GM19467 (cell line): Measurements from ENCODE around the gene KIF5C.
"Not testable (repeated sequence)": the region's sequence is repeated elsewhere in the genome, so short reads cannot be mapped to it uniquely, and the experiment has no call there.

Source experiments
- ATAC-seq: cut with Tn5 transposase; IDR thresholded peaks from one replicate; pipeline ENCODE4 v1.9.1; 2021; ENCODE audit warnings: mild to moderate bottlenecking, moderate library complexity; ENCODE audit not compliant: unreplicated experiment

The KIF5C gene

DNA sequence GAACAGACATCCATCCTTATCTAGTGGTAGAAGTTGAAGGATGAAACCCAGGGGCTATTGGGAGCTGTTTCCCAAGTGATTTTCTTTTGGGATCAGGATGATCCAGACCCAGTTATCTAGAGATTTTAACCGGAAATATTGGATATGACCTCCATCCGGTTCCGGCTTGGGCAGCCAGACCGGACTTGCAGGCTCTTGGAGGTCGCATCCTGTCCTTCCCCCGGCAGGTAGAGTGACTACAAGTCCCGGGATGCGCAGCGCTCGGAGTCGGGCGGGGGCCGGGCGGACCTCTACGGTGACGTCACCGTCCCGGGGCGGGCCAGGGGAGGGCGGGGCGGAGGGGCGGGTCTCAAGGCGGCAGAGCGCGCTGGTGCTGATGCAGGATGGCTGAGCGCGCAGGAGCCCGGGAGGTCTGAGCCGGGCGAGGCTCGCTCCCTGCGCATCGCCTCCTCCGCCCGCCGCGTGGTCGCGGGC lies at the start of gene KIF5C:
Gene KIF5C (plus strand): TSS at position 360 of the 474 bp plus-strand sequence. CDS start 391 bp downstream, outside the sequence.
- ATAC-seq: peak; percentile 96

DNA sequence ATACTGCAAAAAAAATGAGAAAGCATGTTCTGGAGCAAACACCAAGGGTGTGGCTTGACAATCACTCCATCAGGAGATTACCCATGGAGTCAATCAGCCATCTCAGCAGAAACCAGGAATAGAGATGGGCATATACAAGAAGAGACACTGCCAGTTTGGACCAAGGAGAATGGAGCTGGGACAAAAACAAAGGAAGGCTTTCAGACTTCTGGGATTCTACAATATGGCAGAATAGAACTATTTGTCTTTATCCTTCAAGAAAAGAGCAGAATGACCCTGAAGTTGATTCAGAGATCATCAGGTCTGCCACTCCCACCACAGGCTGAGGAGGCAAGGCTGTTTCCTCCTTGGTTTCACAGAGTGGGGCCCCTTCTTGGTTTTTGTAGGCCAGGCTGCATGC lies 48.2 kb upstream of the KIF5C start:
- ATAC-seq: no peak

- no peak for ATAC-seq
These were observed 46.1 kb upstream of the KIF5C start for GRCh38 chr2:148828941-148829340.

DNA sequence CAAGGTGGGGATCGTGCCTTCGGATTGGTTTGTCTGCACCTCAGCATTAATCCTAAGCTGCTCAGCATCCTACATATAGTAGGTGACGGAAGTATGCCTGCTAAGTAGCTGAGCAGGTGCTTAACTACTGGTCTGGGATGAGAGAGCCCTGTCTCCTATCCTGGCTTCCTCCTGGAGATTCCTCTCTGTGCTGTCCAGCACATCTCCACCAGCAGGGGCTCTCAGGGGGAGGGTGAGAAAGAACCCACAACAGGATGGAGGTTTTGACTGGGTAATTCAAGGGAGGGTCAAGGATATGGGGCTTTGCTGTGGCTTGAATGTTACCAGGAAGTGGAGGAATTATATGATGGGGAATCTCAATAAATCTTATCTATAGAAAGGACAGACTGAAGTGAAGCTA lies 45.4 kb upstream of the KIF5C start:
- ATAC-seq: no peak

DNA sequence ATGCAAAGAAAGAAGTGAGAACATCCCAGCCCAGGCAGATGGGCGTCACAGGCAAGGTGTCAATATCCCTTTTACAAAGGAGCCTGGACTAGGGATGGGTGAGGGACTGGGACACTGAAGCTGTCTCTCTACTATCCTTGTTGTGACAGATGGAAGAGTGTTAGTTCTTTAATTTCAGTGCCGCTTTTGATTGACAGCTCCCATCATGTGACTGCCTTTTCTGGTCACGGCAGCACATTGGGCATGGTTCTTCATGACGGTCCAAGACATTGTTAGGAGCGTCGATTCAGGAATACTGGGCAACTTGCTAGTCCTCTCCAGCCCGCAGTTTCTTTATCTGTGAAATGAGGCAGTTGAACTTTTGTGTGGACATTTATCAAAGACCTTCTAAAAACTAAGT lies 42.4 kb upstream of the KIF5C start:
- ATAC-seq: no peak

- ATAC-seq: no peak
These were observed 33.0 kb upstream of the KIF5C start for GRCh38 chr2:148842050-148842449.

GRCh38 chr2:148848146-148848545 lies 26.9 kb upstream of the KIF5C start:
- ATAC-seq: no peak

DNA sequence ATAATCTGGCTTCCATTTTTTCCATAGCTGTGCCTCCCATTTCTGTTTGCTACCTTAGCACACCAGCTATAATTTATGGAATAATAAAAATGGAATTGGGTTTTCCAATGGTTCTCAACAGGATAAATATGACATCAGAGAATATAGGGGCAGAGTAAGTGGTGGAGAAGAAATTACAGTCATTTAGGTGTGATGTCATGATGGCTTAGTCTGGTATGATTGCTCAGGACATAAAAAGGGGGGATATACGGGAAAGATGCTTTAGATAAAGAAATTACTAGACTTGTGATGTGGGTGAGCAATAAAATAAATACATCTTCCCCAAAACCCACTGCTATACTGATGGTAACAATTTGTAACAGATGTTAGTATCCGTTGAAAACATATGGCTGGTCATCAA lies 21.6 kb upstream of the KIF5C start:
- ATAC-seq: no peak

GRCh38 chr2:148860037-148860436 lies 15.0 kb upstream of the KIF5C start:
- no peak for ATAC-seq

- no peak for ATAC-seq
These were observed 13.7 kb upstream of the KIF5C start for GRCh38 chr2:148861367-148861766.

GRCh38 chr2:148862478-148862877 lies 12.5 kb upstream of the KIF5C start:
- not testable (repeated sequence) for ATAC-seq

GRCh38 chr2:148865512-148865911 lies 9.5 kb upstream of the KIF5C start:
- no peak for ATAC-seq

DNA sequence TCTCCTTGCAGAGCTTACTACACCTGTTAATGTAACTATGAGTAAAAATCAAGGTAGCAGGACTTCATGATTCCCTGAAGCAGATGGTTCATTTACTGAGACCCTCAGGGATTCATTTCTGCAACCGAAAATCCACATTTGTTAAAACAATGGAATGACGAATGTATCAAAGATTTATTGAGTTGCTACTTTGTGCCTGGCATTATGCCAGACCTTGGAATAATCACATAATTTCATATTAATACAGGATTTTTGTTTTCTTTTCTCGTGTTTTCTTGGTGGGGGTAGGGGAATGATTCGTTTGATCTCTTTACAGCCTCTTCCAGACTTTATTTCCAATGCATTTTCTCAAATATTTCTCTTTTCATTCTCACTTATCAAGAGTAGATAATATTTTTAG lies 8.9 kb upstream of the KIF5C start:
- ATAC-seq: no peak

DNA sequence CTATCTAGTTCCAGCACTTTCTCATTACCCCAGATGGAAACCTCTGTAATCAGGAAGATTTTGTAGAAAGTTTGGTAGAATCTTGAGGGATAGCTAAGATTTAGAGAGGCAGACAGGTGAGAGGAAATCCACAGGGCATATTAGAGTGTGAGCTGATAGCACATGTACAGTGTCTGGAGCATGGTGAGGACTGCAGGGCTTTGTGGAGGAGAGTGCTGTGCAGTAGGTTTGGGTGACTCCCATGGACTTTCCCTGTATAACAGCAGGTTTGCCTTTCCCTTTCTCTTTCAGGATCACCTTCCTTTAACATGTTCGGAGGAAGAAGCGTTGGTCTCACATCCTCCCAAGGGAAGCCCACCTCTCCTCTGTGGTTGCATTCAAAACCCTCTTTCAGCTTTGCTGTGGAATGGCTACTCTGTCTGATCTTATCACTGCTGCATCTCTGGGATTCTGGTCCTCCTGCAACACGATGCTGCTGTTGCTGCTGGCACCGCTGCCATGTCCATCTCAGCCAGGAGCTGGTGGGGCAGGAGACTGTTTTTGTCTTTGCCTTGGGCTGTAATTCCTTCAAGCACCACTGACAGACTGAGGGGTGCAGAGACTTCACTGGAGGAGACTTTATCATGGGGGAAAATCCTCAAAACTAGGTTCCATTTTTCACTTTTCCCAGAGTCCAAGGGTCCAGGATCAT lies 7.8 kb upstream of the KIF5C start:
- ATAC-seq: no peak

DNA sequence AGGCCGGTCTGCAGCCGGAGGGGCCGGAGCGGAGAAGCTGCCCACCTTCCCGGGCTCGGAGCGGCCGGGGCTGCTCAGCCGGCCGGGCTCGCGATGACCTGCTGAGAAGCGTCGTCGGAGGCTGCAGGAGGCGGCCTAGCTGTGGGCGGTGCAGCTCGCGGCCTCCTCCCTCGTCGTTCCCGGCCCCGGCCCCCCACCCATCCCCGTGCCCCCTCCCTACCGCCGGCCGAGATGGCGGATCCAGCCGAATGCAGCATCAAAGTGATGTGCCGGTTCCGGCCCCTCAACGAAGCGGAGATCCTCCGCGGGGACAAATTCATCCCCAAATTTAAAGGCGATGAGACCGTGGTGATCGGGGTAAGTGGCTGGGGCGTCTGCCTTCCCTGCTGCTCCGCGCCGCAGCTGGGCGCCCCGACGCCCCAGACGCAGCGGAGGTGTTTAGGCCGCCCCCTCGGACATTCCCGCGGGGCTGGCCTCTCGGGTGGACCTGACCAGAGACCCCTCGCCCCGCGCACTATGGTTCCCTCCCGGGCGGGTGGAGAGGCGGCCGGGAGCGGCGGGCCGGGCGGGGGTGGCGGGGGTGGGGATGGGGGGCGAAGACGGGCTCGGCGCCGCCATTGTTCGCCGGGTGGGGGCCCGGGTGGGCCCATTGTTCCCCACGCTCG lies 492 bp downstream of the KIF5C start:
- peak; percentile 23 for ATAC-seq

DNA sequence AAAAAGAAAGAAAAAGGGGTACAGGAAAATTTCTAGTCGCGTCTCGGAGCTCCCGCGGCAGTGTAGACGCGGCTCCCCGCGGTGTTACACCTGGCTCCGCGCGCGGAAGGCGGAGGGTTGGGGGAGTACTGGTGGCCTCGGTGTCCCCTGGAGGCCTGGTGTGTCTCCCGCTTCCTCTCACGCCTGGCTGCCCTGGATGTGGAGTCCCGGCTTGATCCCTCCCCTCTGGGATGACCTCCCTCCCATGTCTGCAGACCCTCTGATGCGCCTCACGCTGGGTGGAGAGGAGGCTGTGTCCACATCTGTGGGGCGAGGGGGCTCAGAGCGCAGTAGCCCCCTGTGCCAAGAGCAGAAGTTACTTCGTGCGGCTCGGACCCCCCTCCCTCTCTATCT lies 1.2 kb downstream of the KIF5C start:
- ATAC-seq: no peak

- ATAC-seq: no peak
These were observed 1.8 kb downstream of the KIF5C start for GRCh38 chr2:148876595-148877402.

- ATAC-seq: no peak
These were observed 2.3 kb downstream of the KIF5C start for GRCh38 chr2:148877403-148877740.

GRCh38 chr2:148880636-148881035 lies 5.6 kb downstream of the KIF5C start:
- ATAC-seq: no peak

- no peak for ATAC-seq
These were observed 7.0 kb downstream of the KIF5C start for GRCh38 chr2:148882051-148882450.

- ATAC-seq: no peak
These were observed 10.2 kb downstream of the KIF5C start for GRCh38 chr2:148885209-148885608.

GRCh38 chr2:148885988-148886387 lies 11.0 kb downstream of the KIF5C start:
- no peak for ATAC-seq
